GM21619 (cell line): ENCODE measurements around the gene RPTOR.
"Not testable (repeated sequence)": the region's sequence is repeated elsewhere in the genome, so short reads cannot be mapped to it uniquely, and the experiment has no call there.

Experiments used
- ATAC-seq: cut with Tn5 transposase; IDR thresholded peaks from one replicate; pipeline ENCODE4 v1.9.1; 2021; ENCODE audit not compliant: unreplicated experiment

The RPTOR gene

GRCh38 chr17:80687839-80688238, 143.2 kb downstream of the RPTOR start:
- no peak for ATAC-seq

GRCh38 chr17:80689129-80689619, 144.5 kb downstream of the RPTOR start:
- no peak for ATAC-seq

GRCh38 chr17:80691784-80692183, 147.1 kb downstream of the RPTOR start:
- ATAC-seq: no peak

GRCh38 chr17:80692931-80693467, 148.4 kb downstream of the RPTOR start:
- ATAC-seq: no peak

- ATAC-seq: no peak
Observed at GRCh38 chr17:80693511-80693910, 148.9 kb downstream of the RPTOR start.

GRCh38 chr17:80694085-80694991, 149.7 kb downstream of the RPTOR start:
- no peak for ATAC-seq

GRCh38 chr17:80694992-80695912, 150.6 kb downstream of the RPTOR start:
- ATAC-seq: no peak

GRCh38 chr17:80695979-80696378, 151.3 kb downstream of the RPTOR start:
- no peak for ATAC-seq

GRCh38 chr17:80696456-80696855, 151.8 kb downstream of the RPTOR start:
- ATAC-seq: no peak

- no peak for ATAC-seq
Observed at GRCh38 chr17:80696964-80697363, 152.3 kb downstream of the RPTOR start.

GRCh38 chr17:80698297-80698696, 153.7 kb downstream of the RPTOR start:
- ATAC-seq: no peak

- ATAC-seq: not testable (repeated sequence)
Observed at GRCh38 chr17:80699205-80699604, 154.6 kb downstream of the RPTOR start.

- no peak for ATAC-seq
Observed at GRCh38 chr17:80701730-80702129, 157.1 kb downstream of the RPTOR start.

- ATAC-seq: no peak
Observed at GRCh38 chr17:80702315-80703141, 157.9 kb downstream of the RPTOR start.

GRCh38 chr17:80703142-80703478, 158.5 kb downstream of the RPTOR start:
- ATAC-seq: no peak

GRCh38 chr17:80704381-80704819, 159.8 kb downstream of the RPTOR start:
- ATAC-seq: no peak

GRCh38 chr17:80704894-80705293, 160.3 kb downstream of the RPTOR start:
- no peak for ATAC-seq

- ATAC-seq: no peak
Observed at GRCh38 chr17:80705988-80706387, 161.3 kb downstream of the RPTOR start.

- no peak for ATAC-seq
Observed at GRCh38 chr17:80706463-80706867, 161.8 kb downstream of the RPTOR start.

GRCh38 chr17:80708480-80708879, 163.8 kb downstream of the RPTOR start:
- no peak for ATAC-seq
